DND-41 (cell line): ENCODE results near the gene SRCAP.

ENCODE experiments used
- ATAC-seq: fragments of 200-7000 bp; cut with Tn5 transposase; 3 replicates; pipeline ENCODE4 v1.9.1; 2021; ENCODE audit warnings: low read depth; ENCODE audit not compliant: insufficient read depth
- DNase-seq: peaks from one replicate; pipeline ENCODE4 v3.0.0-alpha.2; 2020
- H2AFZ ChIP-seq: 2 replicates; pipeline ENCODE4 v1.6.0; 2012; ENCODE audit warnings: low read depth, low read length
- H3K27ac ChIP-seq: 2 replicates; pipeline ENCODE4 v1.5.1; 2012; ENCODE audit warnings: low read length, inconsistent platforms
- H3K27me3 ChIP-seq: fragments of 200-600 bp; sonication (generic); 2 replicates; pipeline ENCODE4 v1.6.0; 2012; ENCODE audit warnings: low read length, mild to moderate bottlenecking, inconsistent platforms; ENCODE audit not compliant: insufficient read depth, poor library complexity
- H3K36me3 ChIP-seq: 2 replicates; pipeline ENCODE4 v1.5.1; 2012; ENCODE audit warnings: low read length, inconsistent platforms; ENCODE audit not compliant: insufficient read depth
- H3K4me1 ChIP-seq: 2 replicates; pipeline ENCODE4 v1.5.1; 2012; ENCODE audit warnings: mild to moderate bottlenecking, low read length; ENCODE audit not compliant: insufficient read depth
- H3K4me2 ChIP-seq: 2 replicates; pipeline ENCODE4 v1.6.0; 2012; ENCODE audit warnings: mild to moderate bottlenecking, moderate library complexity, low read length, inconsistent platforms; ENCODE audit not compliant: insufficient read depth
- H3K4me3 ChIP-seq, 2 experiments: fragments of 200-600 bp in 1 of 2; shearing (Covaris generic) in 1 of 2; 2 replicates each; pipeline ENCODE4 v1.5.1; 2012 to 2016; ENCODE audit warnings: inconsistent platforms in 2 of 2, low read length in 2 of 2, mild to moderate bottlenecking in 2 of 2, low read depth in 1 of 2, moderate library complexity in 1 of 2
- H3K79me2 ChIP-seq: 2 replicates; pipeline ENCODE4 v1.6.0; 2012; ENCODE audit warnings: low read length, inconsistent platforms; ENCODE audit not compliant: insufficient read depth
- H3K9ac ChIP-seq: 2 replicates; pipeline ENCODE4 v1.6.0; 2012; ENCODE audit warnings: low read depth, mild to moderate bottlenecking, inconsistent platforms, low read length, moderate library complexity
- H3K9me3 ChIP-seq: 2 replicates; pipeline ENCODE4 v1.5.1; 2012; ENCODE audit warnings: low read length, moderate library complexity, mild to moderate bottlenecking, inconsistent platforms; ENCODE audit not compliant: insufficient read depth, severe bottlenecking
- H4K20me1 ChIP-seq: 2 replicates; pipeline ENCODE4 v1.6.0; 2012; ENCODE audit warnings: low read length; ENCODE audit not compliant: insufficient read depth
- CTCF ChIP-seq: IDR thresholded peaks from 2 replicates; pipeline ENCODE4 v1.5.1; 2012; ENCODE audit warnings: borderline replicate concordance, low read length, moderate library complexity, mild to moderate bottlenecking; ENCODE audit not compliant: poor library complexity, severe bottlenecking; ENCODE audit errors: extremely low read depth
- EZH2 ChIP-seq: IDR thresholded peaks from 3 replicates; pipeline ENCODE4 v1.6.1; 2012; ENCODE audit warnings: borderline replicate concordance, low read depth, mild to moderate bottlenecking, moderate library complexity, low read length, inconsistent platforms; ENCODE audit not compliant: severe bottlenecking

SRCAP gene

GRCh38 chr16:30756781-30757100, 57.8 kb downstream of the SRCAP start:
- no peaks in the 10 kb centered on the region for H4K20me1 ChIP-seq
- H3K9me3 ChIP-seq = no peaks in the 10 kb centered on the region
- ATAC-seq (no peak), DNase-seq (no peak)
- peaks cover 52% of the 10 kb centered on the region for H3K36me3 ChIP-seq
- no peaks in the 10 kb centered on the region for H3K27me3 ChIP-seq
- no peak overlapping the region for H3K4me3 ChIP-seq
- H3K79me2 ChIP-seq = peaks cover 5% of the 10 kb centered on the region; the same call in 1 of the 2 replicates
- no peak overlapping the region for H2AFZ ChIP-seq
- H3K4me1 ChIP-seq = peaks cover 20% of the 10 kb centered on the region
- H3K9ac ChIP-seq = no peak overlapping the region
- no peak overlapping the region for H3K4me2 ChIP-seq
- TF ChIP-seq EZH2 (no peak), CTCF (no peak)
- H3K27ac ChIP-seq = no peak overlapping the region

GRCh38 chr16:30757316-30757715, 58.3 kb downstream of the SRCAP start:
- Histone ChIP-seq H2AFZ (no peak overlapping the region), H3K9ac (no peak overlapping the region), H3K4me3 (no peak overlapping the region), H3K27ac (no peak overlapping the region), H3K4me1 (peaks cover 20% of the 10 kb centered on the region), H3K9me3 (no peaks in the 10 kb centered on the region), H3K36me3 (peaks cover 50% of the 10 kb centered on the region), H3K27me3 (no peaks in the 10 kb centered on the region), H3K4me2 (no peak overlapping the region), H4K20me1 (no peaks in the 10 kb centered on the region), H3K79me2 (peaks cover 9% of the 10 kb centered on the region)
- ATAC-seq (no peak), DNase-seq (no peak)
- TF ChIP-seq EZH2 (no peak), CTCF (no peak)

GRCh38 chr16:30758988-30759491, 60.1 kb downstream of the SRCAP start:
- H3K36me3 ChIP-seq = peaks cover 51% of the 10 kb centered on the region
- H3K9me3 ChIP-seq = no peaks in the 10 kb centered on the region
- no peak overlapping the region for H3K9ac ChIP-seq
- H2AFZ ChIP-seq = no peak overlapping the region
- H3K27me3 ChIP-seq = no peaks in the 10 kb centered on the region
- H3K4me2 ChIP-seq = no peak overlapping the region
- peaks cover 9% of the 10 kb centered on the region; the same call in 1 of the 2 replicates for H4K20me1 ChIP-seq
- TF ChIP-seq CTCF (no peak), EZH2 (no peak)
- DNase-seq (no peak), ATAC-seq (no peak)
- H3K79me2 ChIP-seq = peaks cover 26% of the 10 kb centered on the region
- peaks cover 36% of the 10 kb centered on the region for H3K4me1 ChIP-seq
- no peak overlapping the region for H3K27ac ChIP-seq
- H3K4me3 ChIP-seq = no peak overlapping the region
